NOMO-1 treated with dmso at 0.1 percent for 144 hours (cell line): Measurements from ENCODE around the gene TBC1D4.

Experiments
- DNase-seq: peaks from one replicate; lab custom pipeline; 2025; ENCODE audit not compliant: unreplicated experiment; lab: John Stamatoyannopoulos, UW

The TBC1D4 gene

DNA sequence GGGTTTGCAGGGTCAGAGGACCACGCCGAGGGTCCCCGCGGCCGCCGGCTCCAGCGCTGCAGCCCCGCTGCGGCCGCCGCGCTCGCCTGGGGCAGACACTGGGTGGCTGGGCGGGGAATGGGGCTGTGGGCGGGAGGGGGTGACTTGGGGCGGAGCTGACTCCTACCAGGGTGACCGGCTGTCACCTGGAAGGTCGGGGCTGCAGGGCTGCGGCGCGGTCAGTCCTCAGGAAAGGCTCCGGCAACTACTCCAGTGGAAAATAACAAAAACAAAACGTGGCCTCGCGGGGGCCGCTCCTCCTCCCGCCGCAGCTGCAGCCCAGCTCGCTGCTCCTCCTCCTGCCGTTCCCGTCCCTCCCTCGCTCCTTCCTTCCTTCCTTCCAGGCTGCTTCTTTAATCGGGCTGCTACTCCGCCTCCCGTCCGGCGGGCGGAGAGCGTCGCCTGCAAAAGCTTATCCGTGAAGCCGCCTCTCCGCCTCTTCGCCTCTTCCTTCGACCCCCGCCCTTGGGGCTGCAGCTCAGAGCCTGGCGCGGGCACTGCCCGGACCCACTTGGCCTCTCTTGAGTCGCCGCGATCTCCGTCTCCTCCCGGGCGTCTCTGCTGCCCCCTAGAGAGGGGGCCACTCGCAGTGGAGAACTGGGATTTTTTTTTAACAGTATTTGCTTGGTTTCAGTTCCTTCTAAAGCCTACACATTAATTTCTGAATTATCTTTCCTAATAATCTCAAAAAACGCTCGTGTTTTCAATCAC is at the start of gene TBC1D4:
Gene TBC1D4, minus strand, starts transcription at position 100 of the 750 bp plus-strand sequence. CDS start 402 bp downstream, outside the sequence.
- DNase-seq, result peak; percentile 73

DNA sequence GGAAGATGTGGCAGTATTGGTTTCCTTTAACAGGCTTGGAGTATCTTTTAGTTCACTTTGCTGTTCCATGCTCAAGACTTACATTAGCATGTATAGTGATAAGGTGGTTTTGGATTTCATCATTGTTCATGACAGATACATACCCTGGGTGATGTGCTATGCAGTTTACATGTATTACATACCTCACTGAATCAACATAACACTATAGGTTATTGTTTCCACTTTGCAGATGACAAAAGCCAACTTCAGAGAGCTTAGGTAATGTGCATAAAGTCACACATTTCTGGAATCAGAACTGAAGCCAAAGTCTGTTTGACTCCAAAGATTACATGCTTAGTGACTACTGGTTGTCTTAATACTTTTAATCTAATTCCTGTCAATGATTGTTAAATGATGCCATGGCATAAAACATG is 48.6 kb upstream of the TBC1D4 start:
- DNase-seq, result no peak

DNA sequence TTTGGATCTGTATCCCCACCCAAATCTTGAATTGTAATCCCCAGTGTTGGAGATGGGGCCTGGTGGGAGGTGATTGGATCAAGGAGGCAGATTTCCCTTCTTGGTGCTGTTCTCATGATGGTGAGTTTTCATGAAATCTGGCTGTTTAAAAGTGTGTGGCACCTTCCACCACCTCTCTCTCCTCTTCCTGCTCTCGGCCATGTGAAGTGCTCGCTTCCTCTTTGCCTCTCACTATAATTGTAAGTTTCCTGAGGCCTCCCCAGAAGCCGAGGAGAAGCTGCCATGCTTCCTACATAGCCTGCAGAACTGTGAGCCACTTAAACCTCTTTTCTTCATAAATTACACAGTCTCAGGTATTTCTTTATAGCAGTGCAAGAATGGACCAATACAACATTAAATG is 40.0 kb upstream of the TBC1D4 start:
- no peak for DNase-seq

- no peak for DNase-seq
Measured at GRCh38 chr13:75518439-75519088, 36.6 kb upstream of the TBC1D4 start.

- no peak for DNase-seq
Measured at GRCh38 chr13:75514080-75514995, 32.4 kb upstream of the TBC1D4 start.

DNA sequence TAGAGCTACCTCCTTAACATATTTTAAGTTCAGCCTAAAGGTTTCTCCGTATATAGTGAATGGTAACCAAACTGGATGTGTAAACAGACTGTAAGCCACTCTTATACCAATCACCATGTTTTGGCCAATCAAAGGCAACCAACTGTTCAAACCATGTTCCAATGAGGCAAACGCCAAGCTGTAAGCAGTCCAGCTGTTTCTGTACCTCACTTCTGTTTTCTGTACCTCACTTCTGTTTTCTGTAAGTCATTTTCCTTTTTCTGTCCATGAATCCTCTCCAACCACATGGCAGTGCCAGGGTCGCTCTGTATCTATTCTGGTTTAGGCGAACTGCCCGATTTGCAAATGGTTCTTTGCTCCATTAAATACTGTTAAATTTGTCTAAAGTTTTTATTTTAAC is 31.3 kb upstream of the TBC1D4 start:
- no peak for DNase-seq

- peak; percentile 69 for DNase-seq
Measured at GRCh38 chr13:75512253-75512652, 30.3 kb upstream of the TBC1D4 start.

GRCh38 chr13:75511051-75511625 is 29.2 kb upstream of the TBC1D4 start:
- DNase-seq, result no peak

DNA sequence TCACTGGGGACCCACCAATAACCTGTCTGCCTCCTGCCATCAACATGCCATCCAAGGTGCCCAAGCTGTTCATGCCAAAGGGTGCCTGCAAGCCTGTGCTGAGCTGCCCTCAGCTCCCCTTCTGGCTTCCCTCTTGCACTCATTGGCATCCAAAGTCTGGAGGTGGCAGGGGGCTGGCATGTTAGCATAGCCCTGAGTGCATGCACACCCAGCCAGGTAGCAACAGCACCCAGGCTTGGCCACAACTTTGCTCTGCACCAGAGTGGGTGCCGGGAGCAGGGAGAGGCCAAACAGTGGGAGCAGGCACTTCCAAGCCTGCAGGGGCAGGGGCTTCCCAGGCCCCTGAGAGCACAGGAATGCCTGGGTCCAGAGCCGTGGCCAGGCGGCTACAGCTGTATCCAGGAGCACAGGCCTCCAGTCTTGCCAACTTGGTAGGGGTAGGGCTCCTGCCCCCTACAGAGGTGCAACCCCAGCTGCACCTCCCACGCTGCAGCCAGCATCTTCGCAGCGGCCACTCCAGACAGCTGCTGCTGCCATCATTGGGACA is 26.1 kb upstream of the TBC1D4 start:
- no peak for DNase-seq

DNA sequence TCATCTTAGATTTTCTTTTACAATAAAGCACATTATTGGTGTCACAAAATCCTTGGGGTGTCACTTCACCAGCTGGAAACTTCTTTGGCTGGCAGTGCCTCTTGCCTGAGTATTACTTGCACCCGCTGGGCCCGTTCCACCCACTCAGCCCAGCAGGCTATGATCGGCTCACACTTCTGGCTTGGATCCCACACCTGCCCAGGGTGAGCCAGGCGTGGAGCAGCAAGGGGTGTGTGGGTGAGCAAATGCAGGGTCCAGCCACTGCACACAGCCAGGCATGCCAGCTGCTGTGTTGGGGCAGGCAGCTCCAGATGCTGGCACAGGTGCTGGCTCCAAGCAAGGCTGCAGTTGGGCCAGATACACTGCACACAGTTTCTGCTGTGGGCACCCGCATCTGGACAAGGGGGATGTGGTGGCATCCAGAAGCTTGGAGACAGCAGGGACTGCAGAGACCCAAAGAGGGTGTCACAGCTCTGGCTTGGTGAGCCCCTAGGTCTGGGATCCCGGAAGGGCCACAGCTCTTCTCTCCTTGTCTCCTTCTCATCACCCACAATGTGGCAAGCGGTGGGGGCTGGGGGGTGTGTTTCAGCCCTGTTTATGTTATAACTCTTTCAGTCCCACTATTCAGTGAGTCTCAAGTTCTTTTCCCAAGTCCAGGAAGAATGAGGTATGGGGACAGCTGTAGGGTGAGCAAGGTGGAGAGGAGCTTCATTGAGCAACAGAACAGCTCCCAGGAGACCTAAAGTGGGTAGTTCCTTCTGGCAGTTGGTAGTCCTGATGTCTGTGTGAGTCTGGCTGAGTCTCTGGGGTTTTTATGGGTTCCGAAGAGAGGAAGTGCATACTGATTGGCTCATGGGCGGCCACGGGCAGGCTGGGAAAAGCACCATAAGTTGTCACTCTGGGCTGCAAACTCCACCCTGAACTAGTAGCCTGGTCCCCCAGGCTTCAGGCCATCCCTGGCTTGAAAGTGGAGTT is 25.3 kb upstream of the TBC1D4 start:
- peak; percentile 34 for DNase-seq

DNA sequence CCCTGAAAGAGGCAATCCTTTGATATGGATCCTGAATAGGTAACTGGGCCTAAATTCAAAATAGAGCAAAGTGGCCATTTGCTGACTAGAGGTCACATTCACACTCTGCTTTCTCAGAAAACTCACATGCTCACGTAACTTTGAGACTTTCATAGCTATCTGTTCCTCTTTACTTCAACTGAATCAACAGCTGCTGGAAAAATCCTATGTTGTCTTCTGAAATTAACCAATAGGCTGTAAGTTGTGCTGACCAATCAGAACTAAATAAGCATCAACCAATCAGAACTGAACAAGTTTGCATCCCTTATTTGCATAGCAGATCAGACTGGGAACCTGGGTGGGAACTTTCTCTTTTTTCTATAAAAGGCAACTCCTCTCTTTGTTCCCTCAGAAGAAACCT is 24.0 kb upstream of the TBC1D4 start:
- no peak for DNase-seq

DNA sequence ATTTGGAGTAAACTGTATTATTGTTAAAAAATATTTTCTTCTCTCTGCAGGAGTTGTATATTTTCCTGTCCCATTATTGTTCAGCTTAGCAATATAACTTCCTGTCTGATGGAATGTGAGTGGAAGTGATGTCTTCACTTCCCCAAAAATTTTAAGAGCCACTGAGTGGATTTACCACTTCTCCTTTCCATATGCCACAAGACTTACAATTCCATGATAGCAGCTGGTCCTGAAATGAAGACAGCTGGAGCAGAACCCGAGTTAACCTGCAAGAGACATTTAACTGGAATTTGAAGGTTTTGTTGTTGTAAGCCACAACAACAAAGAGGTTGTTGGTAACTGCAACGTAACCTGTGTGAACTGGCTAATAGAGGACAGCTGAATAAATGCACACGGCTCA is 23.4 kb upstream of the TBC1D4 start:
- DNase-seq, result peak; percentile 77

GRCh38 chr13:75495938-75496337 is 14.0 kb upstream of the TBC1D4 start:
- DNase-seq, result no peak

DNA sequence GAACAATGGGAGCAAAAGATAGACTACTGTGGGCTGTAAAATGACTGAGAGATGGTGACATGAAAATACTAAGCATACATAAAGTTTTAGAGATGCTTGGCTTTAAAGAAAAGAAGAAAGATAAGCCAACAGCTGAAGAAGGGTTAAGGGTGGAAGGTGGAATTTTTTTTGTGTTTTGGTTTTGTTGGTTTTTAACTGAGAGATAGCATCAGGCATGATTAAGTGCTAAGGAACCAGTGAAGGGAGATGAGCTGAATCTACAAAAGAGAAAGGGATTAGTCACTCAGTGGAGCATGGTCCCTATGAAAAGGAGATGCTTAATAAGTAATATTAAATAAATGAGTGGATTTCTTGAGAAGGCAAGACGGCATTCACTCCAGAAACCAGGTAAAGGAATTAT is 12.5 kb upstream of the TBC1D4 start:
- DNase-seq, result no peak

GRCh38 chr13:75493156-75493555 is 11.2 kb upstream of the TBC1D4 start:
- DNase-seq, result no peak

DNA sequence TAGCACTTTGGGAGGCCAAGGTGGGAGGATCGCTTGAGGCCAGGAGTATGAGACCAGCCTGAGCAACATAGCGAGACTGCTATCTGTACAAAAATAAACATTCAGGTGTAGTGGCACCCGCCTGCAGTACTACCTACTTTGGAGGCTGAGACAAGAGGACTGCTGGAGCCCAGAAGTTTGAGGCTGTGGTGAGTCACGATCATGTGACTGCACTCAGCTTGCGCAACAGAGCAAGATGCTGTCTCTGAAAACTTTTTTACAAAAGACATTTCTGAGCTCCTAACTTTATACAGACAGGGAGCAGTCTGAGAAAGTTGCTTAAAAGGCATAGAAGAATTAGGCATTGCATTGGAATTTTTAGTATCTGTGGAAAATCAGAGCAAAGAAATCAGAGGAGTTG is 10.4 kb upstream of the TBC1D4 start:
- no peak for DNase-seq

DNA sequence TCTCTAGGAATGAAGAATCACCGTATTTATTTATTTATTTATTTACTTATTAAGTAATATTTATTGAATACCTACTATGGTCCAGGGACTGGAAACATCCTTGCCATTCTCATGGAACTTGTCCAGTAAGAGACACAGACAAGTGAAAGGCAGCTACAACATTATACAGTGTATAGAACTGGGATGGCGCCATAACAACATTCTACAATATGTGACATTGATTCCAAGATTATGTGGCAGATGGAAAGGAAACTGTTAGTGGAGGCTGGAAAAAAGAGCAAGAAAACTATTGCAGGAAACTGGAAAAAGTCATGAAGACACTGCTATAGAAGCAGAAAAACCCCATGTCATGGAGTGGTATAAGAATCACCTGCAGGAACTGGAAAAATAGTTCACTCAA is 9.4 kb upstream of the TBC1D4 start:
- DNase-seq, result no peak

GRCh38 chr13:75489502-75490263 is 7.7 kb upstream of the TBC1D4 start:
- no peak for DNase-seq
